GM12891 (cell line): ENCODE results near the gene KCNIP4.

ENCODE experiments used
- POLR2A ChIP-seq: IDR thresholded peaks from 2 replicates; pipeline ENCODE4 v1.6.1; 2011; ENCODE audit warnings: low read depth, low read length, control low read depth
- POLR2AphosphoS5 ChIP-seq: IDR thresholded peaks from 2 replicates; pipeline ENCODE4 v1.6.1; 2011; ENCODE audit warnings: low read depth, low read length, control low read depth
- SPI1 ChIP-seq: IDR thresholded peaks from 2 replicates; pipeline ENCODE4 v1.6.1; 2011; ENCODE audit warnings: low read depth, low read length, control low read depth

- no peak for TF ChIP-seq POLR2AphosphoS5
- TF ChIP-seq POLR2A = no peak
- no peak for TF ChIP-seq SPI1
These were observed 396.1 kb downstream of the KCNIP4 start for GRCh38 chr4:21552455-21552854.
